GM15510 (cell line): ENCODE results near the gene IFI27L1.

Source experiments
- POLR2A ChIP-seq: IDR thresholded peaks from 3 replicates; pipeline ENCODE4 v1.6.1; 2011; ENCODE audit warnings: borderline replicate concordance; ENCODE audit not compliant: insufficient read length; ENCODE audit errors: extremely low read depth

Gene IFI27L1

GRCh38 chr14:94043756-94044475 lies 37.2 kb upstream of the IFI27L1 start:
- TF ChIP-seq POLR2A, result no peak

- TF ChIP-seq POLR2A, result no peak
Measured at GRCh38 chr14:94044476-94045091, 36.5 kb upstream of the IFI27L1 start.

- TF ChIP-seq POLR2A, result no peak
Measured at GRCh38 chr14:94045101-94045500, 36.0 kb upstream of the IFI27L1 start.

GRCh38 chr14:94045563-94046345 lies 35.4 kb upstream of the IFI27L1 start:
- TF ChIP-seq POLR2A, result no peak

GRCh38 chr14:94046696-94047250 lies 34.3 kb upstream of the IFI27L1 start:
- no peak for TF ChIP-seq POLR2A

- no peak for TF ChIP-seq POLR2A
Measured at GRCh38 chr14:94047581-94047980, 33.5 kb upstream of the IFI27L1 start.

GRCh38 chr14:94048691-94049624 lies 32.2 kb upstream of the IFI27L1 start:
- TF ChIP-seq POLR2A, result no peak

GRCh38 chr14:94049625-94050023 lies 31.5 kb upstream of the IFI27L1 start:
- no peak for TF ChIP-seq POLR2A

- no peak for TF ChIP-seq POLR2A
Measured at GRCh38 chr14:94050231-94050880, 30.8 kb upstream of the IFI27L1 start.

- no peak for TF ChIP-seq POLR2A
Measured at GRCh38 chr14:94051115-94051514, 30.0 kb upstream of the IFI27L1 start.

GRCh38 chr14:94051779-94052178 lies 29.3 kb upstream of the IFI27L1 start:
- no peak for TF ChIP-seq POLR2A

- TF ChIP-seq POLR2A, result no peak
Measured at GRCh38 chr14:94052199-94052598, 28.9 kb upstream of the IFI27L1 start.

GRCh38 chr14:94052662-94053061 lies 28.4 kb upstream of the IFI27L1 start:
- no peak for TF ChIP-seq POLR2A

- no peak for TF ChIP-seq POLR2A
Measured at GRCh38 chr14:94054401-94054800, 26.7 kb upstream of the IFI27L1 start.

GRCh38 chr14:94054936-94055335 lies 26.2 kb upstream of the IFI27L1 start:
- no peak for TF ChIP-seq POLR2A
